Spleen (tissue), 11 donors: ENCODE results near the gene BAG5. TPM values are rescaled to one million over a fixed set of nuclear protein-coding genes. Genes with fewer than 3 reads are reported as not detected.

Experiments used
- DNase-seq: peaks from one replicate; pipeline ENCODE4 v3.0.0-alpha.2; 2020
- H3K27ac ChIP-seq, 8 donors: fragments of 200-600 bp; sonication (generic) in 7 of 8; 1 replicate in 4 of 8; 2 replicates in 4 of 8; pipeline versions ENCODE4 v1.5.0 to v1.8.0; 2016 to 2021; ENCODE audit warnings: inconsistent platforms in 4 of 8, mild to moderate bottlenecking in 4 of 8, moderate library complexity in 1 of 8
- H3K27me3 ChIP-seq, 7 donors: fragments of 200-600 bp; sonication (generic) in 6 of 7; replicated peaks in 1 of 7; 1 replicate in 4 of 7; 2 replicates in 3 of 7; pipeline versions ENCODE4 v1.5.0 to v1.8.0; 2016 to 2021; ENCODE audit warnings: inconsistent platforms in 3 of 7, mild to moderate bottlenecking in 1 of 7
- H3K36me3 ChIP-seq, 6 donors: fragments of 200-600 bp; sonication (generic) in 5 of 6; 1 replicate in 4 of 6; 2 replicates in 2 of 6; pipeline versions ENCODE4 v1.5.0 to v1.8.0; 2016 to 2021; ENCODE audit warnings: inconsistent platforms in 2 of 6
- H3K4me1 ChIP-seq, 6 donors: fragments of 200-600 bp; sonication (generic) in 5 of 6; 1 replicate in 3 of 6; 2 replicates in 3 of 6; pipeline versions ENCODE4 v1.5.0 to v1.8.0; 2016 to 2021; ENCODE audit warnings: inconsistent platforms in 3 of 6
- H3K4me3 ChIP-seq, 8 donors: fragments of 200-600 bp; sonication (generic) in 7 of 8; 1 replicate in 4 of 8; 2 replicates in 4 of 8; pipeline versions ENCODE4 v1.5.0 to v1.8.0; 2016 to 2021; ENCODE audit warnings: inconsistent platforms in 4 of 8, mild to moderate bottlenecking in 4 of 8, moderate library complexity in 2 of 8
- H3K9me3 ChIP-seq, 8 donors: fragments of 200-600 bp; sonication (generic) in 7 of 8; 1 replicate in 4 of 8; 2 replicates in 4 of 8; pipeline versions ENCODE4 v1.5.0 to v1.8.0; 2016 to 2021; ENCODE audit warnings: inconsistent platforms in 4 of 8
- POLR2A ChIP-seq, 3 donors: fragments of 450-650 bp; IDR thresholded peaks; one replicate each; pipeline ENCODE4 v1.5.1; 2017; ENCODE audit warnings: antibody characterized with exemption in 3 of 3, mild to moderate bottlenecking in 1 of 3
- POLR2AphosphoS5 ChIP-seq, 3 donors: sonication (generic); formaldehyde crosslinking; IDR thresholded peaks; one replicate each; pipeline ENCODE4 v1.5.1; 2017; ENCODE audit warnings: antibody characterized with exemption in 3 of 3
- WGBS, 5 donors: extraction: QIAGEN DNeasy Blood & Tissue Kit in 3 of 5; methylation state at CpG; one replicate each; pipeline versions ENCODE4 v1.1.5 to v1.1.7; 2013 to 2018; 5-methylcytosine and 5-hydroxymethylcytosine counted together
- intact Hi-C: fragments of 100-400 bp; cut with DNase I; formaldehyde crosslinking; loops from one replicate; pipeline ENCODE4 v1.15.0; 2023; ENCODE audit warnings: low total_unique reads
- polyA plus RNA-seq, 3 donors: library from polyadenylated mRNA; stranded (reverse); fragments of 200-250 nt; gene quantifications; one replicate each; pipeline ENCODE4 v1.2.1, GENCODE V29; 2013
- total RNA-seq, 7 donors: library from RNA; depleted of rRNA in 3 of 7; stranded (reverse); fragments of >200 nt in 3 of 7; fragmentation: NEBNext Ultra II Directional in 4 of 7; extraction: Animal tissue kit (Norgen Biotek cat#: 25700) in 4 of 7; gene quantifications; one replicate each; pipeline versions ENCODE4 v1.1.0 to v1.2.1, GENCODE V29; 2016 to 2021
- TF ChIP-seq, protein P1 (sequence below), 11 experiments: fragments of 200-600 bp in 7 of 11; fragments of 450-650 bp in 4 of 11; sonication (generic) in 4 of 11; IDR thresholded peaks in 8 of 11; conservative IDR thresholded peaks in 3 of 11; 1 replicate in 7 of 11; 2 replicates in 4 of 11; pipeline versions ENCODE4 v1.4.0 to v1.8.0; 2016 to 2021; ENCODE audit warnings: antibody characterized with exemption in 11 of 11, inconsistent platforms in 4 of 11, mild to moderate bottlenecking in 1 of 11
- donor health status: healthy with polysubstance abuse.
- donor health status: DM: no; HTN: no; CAD: no; lungs with moderate emphysema.
- donor health status: DM: no; HTN: no; CAD: no.
- donor health status: Bipolar disorder and iron deficiency.
- donor health status: healthy.
- donor health status: DM: no; HTN: no; CAD: no.
- donor health status: DM: yes; HTN: yes; CAD: no.

Gene BAG5
- total and polyA plus RNA-seq, 10 donors = 9.3 to 42.5 (median 29.9) TPM

GRCh38 chr14:103597623-103598377 is 35.3 kb upstream of the BAG5 start:
- Histone ChIP-seq H3K4me1 (peaks cover 8 to 23% (median 17%) of the 10 kb centered on the region in 6 donors), H3K27me3 (no peaks in the 10 kb centered on the region), H3K36me3 (no peaks in the 10 kb centered on the region), H3K9me3 (no peaks in the 10 kb centered on the region), H3K27ac (no peak overlapping the region), H3K4me3 (no peak overlapping the region)
- intact Hi-C loops = no loop called here
- TF ChIP-seq, protein P1, sequence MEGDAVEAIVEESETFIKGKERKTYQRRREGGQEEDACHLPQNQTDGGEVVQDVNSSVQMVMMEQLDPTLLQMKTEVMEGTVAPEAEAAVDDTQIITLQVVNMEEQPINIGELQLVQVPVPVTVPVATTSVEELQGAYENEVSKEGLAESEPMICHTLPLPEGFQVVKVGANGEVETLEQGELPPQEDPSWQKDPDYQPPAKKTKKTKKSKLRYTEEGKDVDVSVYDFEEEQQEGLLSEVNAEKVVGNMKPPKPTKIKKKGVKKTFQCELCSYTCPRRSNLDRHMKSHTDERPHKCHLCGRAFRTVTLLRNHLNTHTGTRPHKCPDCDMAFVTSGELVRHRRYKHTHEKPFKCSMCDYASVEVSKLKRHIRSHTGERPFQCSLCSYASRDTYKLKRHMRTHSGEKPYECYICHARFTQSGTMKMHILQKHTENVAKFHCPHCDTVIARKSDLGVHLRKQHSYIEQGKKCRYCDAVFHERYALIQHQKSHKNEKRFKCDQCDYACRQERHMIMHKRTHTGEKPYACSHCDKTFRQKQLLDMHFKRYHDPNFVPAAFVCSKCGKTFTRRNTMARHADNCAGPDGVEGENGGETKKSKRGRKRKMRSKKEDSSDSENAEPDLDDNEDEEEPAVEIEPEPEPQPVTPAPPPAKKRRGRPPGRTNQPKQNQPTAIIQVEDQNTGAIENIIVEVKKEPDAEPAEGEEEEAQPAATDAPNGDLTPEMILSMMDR (IDR thresholded peaks at IDR 0.05 in 8 of 11, conservative IDR thresholded peaks at IDR 0.05 in 3 of 11) = no peak
- TF ChIP-seq POLR2AphosphoS5 (IDR thresholded peaks at IDR 0.05) (no peak), POLR2A (IDR thresholded peaks at IDR 0.05) (no peak)
- DNase-seq = no peak
- 88 to 96% (median 95%) methylated on average over 10 of the region's 10 CpGs for WGBS, 5 donors

DNA sequence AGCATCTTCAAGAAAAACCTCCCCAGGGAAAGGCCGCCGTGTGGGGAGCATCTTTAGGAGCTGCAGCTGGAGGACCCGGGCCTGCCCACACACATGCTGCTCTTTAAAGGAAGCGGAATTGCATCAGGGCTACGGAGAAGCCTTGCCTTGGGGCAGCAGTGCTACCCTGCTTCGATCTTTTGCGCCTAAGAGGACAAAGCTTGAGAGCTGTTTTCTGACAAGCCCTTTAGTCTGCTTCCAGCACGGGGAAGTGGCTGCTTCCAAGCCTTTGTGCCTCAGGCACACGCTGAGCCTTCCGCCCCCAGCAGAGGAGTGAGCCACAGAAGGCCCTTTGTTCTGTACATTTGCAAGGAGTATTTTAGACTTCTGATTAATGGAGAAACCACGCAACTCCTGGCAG is 31.8 kb upstream of the BAG5 start:
- DNase-seq = no peak
- intact Hi-C loops = no loop called here
- H3K36me3 ChIP-seq = peaks cover 0 to 23% (median 13%) of the 10 kb centered on the region in 6 donors
- peaks cover 8 to 23% (median 17%) of the 10 kb centered on the region in 6 donors for H3K4me1 ChIP-seq
- TF ChIP-seq, protein P1 (IDR thresholded peaks at IDR 0.05 in 8 of 11, conservative IDR thresholded peaks at IDR 0.05 in 3 of 11) = no peak
- TF ChIP-seq POLR2AphosphoS5 (IDR thresholded peaks at IDR 0.05) (peak in 2 of 3 donors; percentile 29 to 36), POLR2A (IDR thresholded peaks at IDR 0.05) (no peak)
- 75 to 87% (median 84%) methylated on average over 8 to 11 of the region's 11 CpGs for WGBS, 5 donors
- H3K27ac ChIP-seq = peak overlapping the region in 5 of 8 donors; percentile 27 to 71 (median 35)
- no peaks in the 10 kb centered on the region for H3K9me3 ChIP-seq
- peak overlapping the region in 1 of 8 donors; percentile 50 for H3K4me3 ChIP-seq
- no peaks in the 10 kb centered on the region for H3K27me3 ChIP-seq

- Histone ChIP-seq H3K27ac (peak overlapping the region in 5 of 8 donors; percentile 27 to 71 (median 35)), H3K36me3 (peaks cover 0 to 30% (median 14%) of the 10 kb centered on the region in 6 donors), H3K9me3 (no peaks in the 10 kb centered on the region), H3K4me1 (peaks cover 8 to 23% (median 17%) of the 10 kb centered on the region in 6 donors), H3K4me3 (peak overlapping the region in 2 of 8 donors; percentile 15 to 50), H3K27me3 (no peaks in the 10 kb centered on the region)
- intact Hi-C loops = no loop called here
- no peak for DNase-seq
- no peak for TF ChIP-seq POLR2A (IDR thresholded peaks at IDR 0.05)
- TF ChIP-seq, protein P1 (IDR thresholded peaks at IDR 0.05 in 8 of 11, conservative IDR thresholded peaks at IDR 0.05 in 3 of 11) = no peak
- TF ChIP-seq POLR2AphosphoS5 (IDR thresholded peaks at IDR 0.05) = peak in 1 of 3 donors; percentile 40
- 36 to 57% (median 47%) methylated on average over 6 of the region's 6 CpGs for WGBS, 5 donors
Observed at GRCh38 chr14:103593577-103593976, 31.1 kb upstream of the BAG5 start.

- TF ChIP-seq POLR2A (IDR thresholded peaks at IDR 0.05) (no peak), POLR2AphosphoS5 (IDR thresholded peaks at IDR 0.05) (no peak)
- TF ChIP-seq, protein P1 (IDR thresholded peaks at IDR 0.05 in 8 of 11, conservative IDR thresholded peaks at IDR 0.05 in 3 of 11) = no peak
- no peaks in the 10 kb centered on the region for H3K9me3 ChIP-seq
- H3K4me3 ChIP-seq = no peak overlapping the region
- intact Hi-C loops = no loop called here
- WGBS, 5 donors = 86 to 95% (median 90%) methylated on average over 11 of the region's 11 CpGs
- H3K4me1 ChIP-seq = no peaks in the 10 kb centered on the region
- H3K27me3 ChIP-seq = no peaks in the 10 kb centered on the region
- no peak overlapping the region for H3K27ac ChIP-seq
- DNase-seq = no peak
- H3K36me3 ChIP-seq = peaks cover 0 to 70% (median 23%) of the 10 kb centered on the region in 6 donors
Observed at GRCh38 chr14:103584326-103584915, 22.0 kb upstream of the BAG5 start.
